Heart left ventricle (tissue), 13 donors: ENCODE data around the gene EDDM3A.

Source experiments
- POLR2A ChIP-seq, 2 donors: fragments of 450-650 bp; IDR thresholded peaks; one replicate each; pipeline ENCODE4 v1.6.1; 2017; ENCODE audit warnings: antibody characterized with exemption in 2 of 2, mild to moderate bottlenecking in 2 of 2, moderate library complexity in 2 of 2
- TF ChIP-seq, protein P1 (sequence below), 12 donors: fragments of 200-600 bp; sonication (generic) in 4 of 12; IDR thresholded peaks; one replicate each; pipeline versions ENCODE4 v1.5.0 to v1.8.0; 2018 to 2022; ENCODE audit warnings: antibody characterized with exemption in 12 of 12, mild to moderate bottlenecking in 5 of 12
- donor health status: ischemic (EF 13 %, LVEDD 7.1; RV severe dilation, severe dysfunction).
- donor health status: DM: no; HTN: yes; CAD: no.
- donor health status: DM: no; HTN: no; CAD: no.
- donor health status: ischemic (EF 25% LVEDD 6.9; RV normal size, moderate dysfunction).
- donor health status: ischemic (EF 25% LVEDD 5.7; RV mildly dilated, moderate dysfunction).
- donor health status: ischemic (EF 35%, LVEDD 5.7; RV mildly dilated, moderate dysfunction).
- donor health status: nonischemic (EF 11% LVEDD 7.7; RV severe dilation, severe dysfunction).
- donor health status: DM: yes; HTN: yes; CAD: no.
- donor health status: PGD.
- donor health status: ischemic (EF 29% LVEDD 5.4; RV normal size, mild dysfunction).
- donor health status: nonischemic (EF 23%, LVEDD 6.1; RV moderate dilation, normal function).

DNA sequence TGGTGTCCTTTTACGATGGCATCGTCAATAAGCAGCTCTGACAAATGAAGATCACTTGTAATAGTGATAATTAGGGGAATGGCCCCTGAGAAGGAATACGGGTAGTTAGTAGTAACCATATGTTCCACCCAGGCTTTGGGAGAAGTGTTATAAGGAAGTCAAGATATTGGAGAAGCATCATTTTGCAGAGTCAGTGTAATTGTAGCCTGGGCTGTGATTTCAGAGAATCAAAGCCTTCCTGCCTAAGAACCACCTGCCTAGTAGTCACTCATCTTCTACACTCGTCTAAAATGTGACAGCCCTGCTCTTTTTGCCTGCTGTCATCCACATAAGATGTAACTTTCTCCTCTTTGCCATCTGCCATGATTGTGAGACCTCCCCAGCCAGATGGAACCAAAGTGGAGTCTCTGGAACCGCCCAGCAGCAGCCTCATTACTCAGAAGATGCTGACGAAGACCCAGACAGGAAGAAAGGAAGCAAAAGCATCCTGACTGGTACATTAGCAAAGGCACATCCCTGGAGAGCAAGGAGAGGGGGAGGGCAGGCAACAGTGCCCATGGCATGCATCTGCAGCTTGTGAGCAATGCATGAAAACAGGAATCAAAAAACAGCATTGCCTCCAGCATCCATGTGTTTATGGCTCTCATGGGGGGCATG, 12.6 kb upstream of the EDDM3A start:
- TF ChIP-seq, protein P1, sequence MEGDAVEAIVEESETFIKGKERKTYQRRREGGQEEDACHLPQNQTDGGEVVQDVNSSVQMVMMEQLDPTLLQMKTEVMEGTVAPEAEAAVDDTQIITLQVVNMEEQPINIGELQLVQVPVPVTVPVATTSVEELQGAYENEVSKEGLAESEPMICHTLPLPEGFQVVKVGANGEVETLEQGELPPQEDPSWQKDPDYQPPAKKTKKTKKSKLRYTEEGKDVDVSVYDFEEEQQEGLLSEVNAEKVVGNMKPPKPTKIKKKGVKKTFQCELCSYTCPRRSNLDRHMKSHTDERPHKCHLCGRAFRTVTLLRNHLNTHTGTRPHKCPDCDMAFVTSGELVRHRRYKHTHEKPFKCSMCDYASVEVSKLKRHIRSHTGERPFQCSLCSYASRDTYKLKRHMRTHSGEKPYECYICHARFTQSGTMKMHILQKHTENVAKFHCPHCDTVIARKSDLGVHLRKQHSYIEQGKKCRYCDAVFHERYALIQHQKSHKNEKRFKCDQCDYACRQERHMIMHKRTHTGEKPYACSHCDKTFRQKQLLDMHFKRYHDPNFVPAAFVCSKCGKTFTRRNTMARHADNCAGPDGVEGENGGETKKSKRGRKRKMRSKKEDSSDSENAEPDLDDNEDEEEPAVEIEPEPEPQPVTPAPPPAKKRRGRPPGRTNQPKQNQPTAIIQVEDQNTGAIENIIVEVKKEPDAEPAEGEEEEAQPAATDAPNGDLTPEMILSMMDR (IDR thresholded peaks at IDR 0.05), result no peak
- TF ChIP-seq POLR2A (IDR thresholded peaks at IDR 0.05), result no peak
